HepG2 (cell line): ENCODE data around the gene ZMYM4. TPM values are rescaled to one million over a fixed set of nuclear protein-coding genes. Genes with fewer than 3 reads are reported as not detected.

Experiments used
- ARNT ChIP-seq: fragments of 450-650 bp; IDR thresholded peaks from 2 replicates; pipeline ENCODE4 v1.6.1; 2017
- ATF7-NPFF ChIP-seq: sonication (generic); formaldehyde crosslinking; IDR thresholded peaks from 2 replicates; pipeline ENCODE4 v1.8.1; 2023; ENCODE audit warnings: mild to moderate bottlenecking, low read depth, missing genetic modification reagents, moderate library complexity
- CBFB ChIP-seq: sonication (generic); formaldehyde crosslinking; IDR thresholded peaks from 2 replicates; pipeline ENCODE4 v1.4.0; 2020; ENCODE audit warnings: missing genetic modification reagents
- DR1 ChIP-seq: sonication (generic); formaldehyde crosslinking; IDR thresholded peaks from 2 replicates; pipeline ENCODE4 v1.8.0; 2021; ENCODE audit warnings: mild to moderate bottlenecking, missing genetic modification reagents, inconsistent platforms
- E2F5 ChIP-seq: sonication (generic); formaldehyde crosslinking; conservative IDR thresholded peaks from 2 replicates; pipeline ENCODE4 v1.4.0; 2020; ENCODE audit warnings: missing genetic modification reagents
- ELF1 ChIP-seq: sonication (generic); formaldehyde crosslinking; IDR thresholded peaks from 2 replicates; pipeline ENCODE4 v1.4.0; 2020; ENCODE audit warnings: missing genetic modification reagents
- MED13 ChIP-seq: sonication (generic); formaldehyde crosslinking; IDR thresholded peaks from 2 replicates; pipeline ENCODE4 v1.5.0; 2020; ENCODE audit warnings: missing genetic modification reagents
- MTF2 ChIP-seq: sonication (generic); formaldehyde crosslinking; IDR thresholded peaks from 2 replicates; pipeline ENCODE4 v1.5.0; 2020; ENCODE audit warnings: missing genetic modification reagents, borderline replicate concordance
- PHF21A ChIP-seq: sonication (generic); formaldehyde crosslinking; IDR thresholded peaks from 2 replicates; pipeline ENCODE4 v1.5.0; 2020; ENCODE audit warnings: mild to moderate bottlenecking, missing genetic modification reagents
- PHF5A ChIP-seq: IDR thresholded peaks from one replicate; pipeline ENCODE4 v1.6.1; 2018; ENCODE audit warnings: low read depth, missing genetic modification reagents; ENCODE audit not compliant: unreplicated experiment
- REL ChIP-seq: sonication (generic); formaldehyde crosslinking; conservative IDR thresholded peaks from 2 replicates; pipeline ENCODE4 v1.8.0; 2022; ENCODE audit warnings: mild to moderate bottlenecking, missing genetic modification reagents, moderate library complexity
- REST ChIP-seq, 2 experiments: IDR thresholded peaks; 2 replicates each; pipeline ENCODE4 v1.6.1; 2011 to 2012; ENCODE audit warnings: low read length in 2 of 2, borderline replicate concordance in 1 of 2, low read depth in 1 of 2, mild to moderate bottlenecking in 1 of 2, moderate library complexity in 1 of 2
- RNF2 ChIP-seq: fragments of 450-650 bp; conservative IDR thresholded peaks from 2 replicates; pipeline ENCODE4 v1.6.1; 2016; ENCODE audit warnings: low read depth
- RXRB ChIP-seq: IDR thresholded peaks from 2 replicates; pipeline ENCODE4 v1.6.1; 2016; ENCODE audit warnings: borderline replicate concordance, missing genetic modification reagents, missing compliant biosample characterization
- SAP130 ChIP-seq: IDR thresholded peaks from 2 replicates; pipeline ENCODE4 v1.6.1; 2016; ENCODE audit warnings: low read depth
- SKI ChIP-seq: fragments of 450-650 bp; IDR thresholded peaks from one replicate; pipeline ENCODE4 v1.6.1; 2018; ENCODE audit warnings: mild to moderate bottlenecking; ENCODE audit not compliant: partially characterized antibody
- SPEN ChIP-seq: sonication (generic); formaldehyde crosslinking; IDR thresholded peaks from 2 replicates; pipeline ENCODE4 v1.5.1; 2020; ENCODE audit warnings: low read depth, mild to moderate bottlenecking, missing genetic modification reagents
- TEAD3 ChIP-seq: optimal IDR thresholded peaks from 2 replicates; pipeline ENCODE3; 2016; ENCODE audit warnings: borderline replicate concordance
- TFAP4 ChIP-seq: sonication (generic); IDR thresholded peaks from 2 replicates; pipeline ENCODE4 v1.6.1; 2016; ENCODE audit warnings: low read depth, borderline replicate concordance
- ZMYM4 ChIP-seq: sonication (generic); formaldehyde crosslinking; IDR thresholded peaks from 2 replicates; pipeline ENCODE4 v1.8.1; 2023; ENCODE audit warnings: mild to moderate bottlenecking, missing genetic modification reagents
- ZNF136 ChIP-seq: sonication (generic); formaldehyde crosslinking; IDR thresholded peaks from 2 replicates; pipeline ENCODE4 v1.8.1; 2022; ENCODE audit warnings: low read depth, mild to moderate bottlenecking, moderate library complexity, missing genetic modification reagents
- ZNF549 ChIP-seq: sonication (generic); formaldehyde crosslinking; IDR thresholded peaks from 2 replicates; pipeline ENCODE4 v1.5.0; 2020; ENCODE audit warnings: missing genetic modification reagents
- ZNF644 ChIP-seq: IDR thresholded peaks from 2 replicates; pipeline ENCODE4 v1.6.1; 2016; ENCODE audit warnings: low read depth
- ZNF672 ChIP-seq: sonication (generic); formaldehyde crosslinking; IDR thresholded peaks from 2 replicates; pipeline ENCODE4 v1.8.1; 2022; ENCODE audit warnings: missing genetic modification reagents
- ZNF781 ChIP-seq: sonication (generic); formaldehyde crosslinking; IDR thresholded peaks from 2 replicates; pipeline ENCODE4 v1.5.1; 2020; ENCODE audit warnings: borderline replicate concordance, mild to moderate bottlenecking, missing genetic modification reagents; ENCODE audit errors: not compliant biosample characterization
- ZSCAN25 ChIP-seq: sonication (generic); formaldehyde crosslinking; IDR thresholded peaks from 2 replicates; pipeline ENCODE4 v1.8.0; 2022; ENCODE audit warnings: mild to moderate bottlenecking, missing genetic modification reagents
- polyA plus RNA-seq, 8 experiments: library from polyadenylated mRNA; depleted of rRNA in 3 of 8; stranded (reverse) in 7 of 8; unstranded in 1 of 8; fragments of >200 nt; fragmentation: Illumina TruSeq in 4 of 8; extraction: Trizol in 4 of 8; gene quantifications; 2 replicates each; pipeline versions ENCODE4 v1.2.1 to v1.2.3, GENCODE V29; 2011 to 2016; ENCODE audit warnings: low read depth in 4 of 8, missing spikeins in 1 of 8, mixed read lengths in 1 of 8; ENCODE audit not compliant: insufficient read depth in 1 of 8
- total RNA-seq, 5 experiments: library from RNA; depleted of rRNA; stranded (reverse); fragments of >200 nt; fragmentation: Illumina TruSeq; extraction: Trizol; gene quantifications; 2 replicates each; pipeline ENCODE4 v1.2.3, GENCODE V29; 2016; ENCODE audit warnings: low read depth in 1 of 5

ZMYM4 gene
- total and polyA plus RNA-seq, 2 of the 13 experiments (the other 11 are each of a cell fraction or from before 2014, with no cell fraction given) = 13.9 to 37.6 TPM

GRCh38 chr1:35268282-35269200 lies at the start of gene ZMYM4 (continued):
- TF ChIP-seq REST (IDR thresholded peaks at IDR 0.05; ENCODE audit: borderline replicate concordance in 1 of 2, low read depth in 1 of 2, low read length in 2 of 2) (0 out of 4 replicates have a peak, but pooled peaks of 1 of the 2 experiments have one; percentile 11), REL (CRISPR knock-in tag) (no peak), ZNF136 (0 out of 2 replicates have a peak, but pooled peaks have one; percentile 32), ELF1 (CRISPR knock-in tag) (no peak), ZNF549 (no peak), SKI (peak; percentile 0), PHF5A (CRISPR knock-in tag) (no peak), MTF2 (CRISPR knock-in tag) (0 out of 2 replicates have a peak, but pooled peaks have one; percentile 63), DR1 (CRISPR knock-in tag) (peak; percentile 33; the same call in 1 of the 2 replicates), TFAP4 (peak; percentile 62; the same call in 1 of the 2 replicates), RXRB (CRISPR knock-in tag) (peak; percentile 47; the same call in 1 of the 2 replicates), SAP130 (CRISPR knock-in tag) (peak; percentile 37; the same call in 1 of the 2 replicates), MED13 (CRISPR knock-in tag) (no peak), SPEN (peak; percentile 82), CBFB (CRISPR knock-in tag) (peak; percentile 89), ZMYM4 (CRISPR knock-in tag) (peak; percentile 94), ZNF644 (CRISPR knock-in tag) (peak; percentile 96), ZNF781 (CRISPR knock-in tag) (no peak), ZNF672 (CRISPR knock-in tag) (no peak), ARNT (no peak), TEAD3 (CRISPR knock-in tag) (peak; percentile 51), PHF21A (peak; percentile 60; the same call in 1 of the 2 replicates), ATF7-NPFF (peak; percentile 87), E2F5 (CRISPR knock-in tag) (peak; percentile 13; the same call in 1 of the 2 replicates), RNF2 (0 out of 2 replicates have a peak, but pooled peaks have one; percentile 19), ZSCAN25 (CRISPR knock-in tag) (peak; percentile 51; the same call in 1 of the 2 replicates)
